Cardiac muscle cell (in vitro differentiated cells and primary cell): ENCODE results near the gene TOP2A. TPM values are rescaled to one million over a fixed set of nuclear protein-coding genes. Genes with fewer than 3 reads are reported as not detected.
A peak's percentile ranks its signal among the peaks of the same experiment; 100 is the strongest.

ENCODE experiments used
- DNase-seq, 2 donors: peaks; one replicate each; pipeline versions ENCODE4 v3.0.0 to v3.0.0-alpha.2; 2010 to 2017; ENCODE audit warnings: low read depth in 1 of 2, low spot score in 1 of 2
- H3K27ac ChIP-seq: fragments of 200-600 bp; sonication (generic); 2 replicates; pipeline ENCODE4 v1.5.1; 2016
- H3K27me3 ChIP-seq: fragments of 200-600 bp; sonication (generic); 2 replicates; pipeline ENCODE4 v1.6.0; 2016; ENCODE audit warnings: control low read depth
- H3K36me3 ChIP-seq: fragments of 200-600 bp; sonication (generic); 2 replicates; pipeline ENCODE4 v1.5.1; 2016; ENCODE audit warnings: control low read depth
- H3K4me1 ChIP-seq: fragments of 200-600 bp; sonication (generic); 2 replicates; pipeline ENCODE4 v1.8.1; 2017; ENCODE audit warnings: low read depth, mild to moderate bottlenecking, mixed run types
- H3K4me3 ChIP-seq: fragments of 200-600 bp; sonication (generic); 2 replicates; pipeline ENCODE4 v1.5.1; 2016; ENCODE audit warnings: mild to moderate bottlenecking
- H3K9me3 ChIP-seq: fragments of 200-600 bp; sonication (generic); 2 replicates; pipeline ENCODE4 v1.5.1; 2017; ENCODE audit warnings: low read depth, mild to moderate bottlenecking, control low read depth
- CTCF ChIP-seq: IDR thresholded peaks from 2 replicates; pipeline ENCODE4 v1.5.1; 2012; ENCODE audit warnings: low read depth, mild to moderate bottlenecking, low read length
- polyA plus RNA-seq: library from polyadenylated mRNA; unstranded; fragments of >200 nt; fragmentation: Nextera tagmentation; extraction: Ambion mirVana; gene quantifications from 2 replicates; pipeline ENCODE4 v1.2.1, GENCODE V29; 2016
- total RNA-seq: library from RNA; depleted of rRNA; stranded (reverse); fragments of >200 nt; gene quantifications from 2 replicates; pipeline ENCODE4 v1.2.3, GENCODE V29; 2016

Gene TOP2A
- total and polyA plus RNA-seq, 2 experiments from 2014 or later, result 21.7 to 127 TPM

DNA sequence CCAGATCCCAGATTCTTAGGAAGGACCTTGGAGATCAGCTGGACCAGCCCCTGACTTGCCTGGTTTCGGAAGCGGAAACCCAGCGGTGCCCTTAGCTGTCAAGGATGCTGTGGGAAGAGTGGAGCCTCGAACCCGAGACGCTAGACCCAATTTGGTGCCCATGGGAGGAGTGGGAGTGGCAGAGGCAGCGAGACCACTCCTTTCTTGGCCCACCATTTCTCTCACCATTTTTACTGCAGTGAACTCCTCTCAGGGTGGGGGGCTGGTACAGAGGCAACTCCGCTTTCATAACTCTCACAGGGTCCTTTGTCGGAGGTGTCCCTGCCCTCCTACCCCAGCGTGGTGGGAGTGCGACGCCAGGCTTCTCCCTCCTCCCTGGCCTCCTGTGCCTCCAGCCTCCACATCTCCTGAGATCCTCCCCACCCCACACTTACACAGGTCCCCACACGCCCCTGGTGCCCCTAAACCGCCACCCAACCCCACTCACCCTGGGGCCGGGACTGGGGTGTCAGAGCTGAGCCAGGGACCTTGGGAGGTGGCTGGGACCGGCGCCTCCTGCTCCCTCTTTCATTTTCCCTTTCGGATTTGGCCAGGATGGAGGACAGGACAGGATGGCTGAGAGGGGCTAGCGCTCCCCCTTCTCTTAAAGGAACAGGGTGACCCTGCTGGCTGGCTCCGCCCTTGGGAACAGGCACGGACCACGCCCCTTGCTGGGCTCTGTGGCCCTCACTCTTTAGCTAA, 53.4 kb downstream of the TOP2A start, which contains the start of gene GJD3:
Gene GJD3 (minus strand): TSS at position 617 of the 741 bp plus-strand sequence. CDS start 922 bp downstream, outside the sequence.
- H3K27ac ChIP-seq, result no peak within 1 kb of the TSS
- H3K27me3 ChIP-seq, result peaks cover 27% of the 10 kb centered on the region
- no peaks in the 10 kb centered on the region for H3K36me3 ChIP-seq
- peak within 1 kb of the TSS; percentile 51 for H3K4me3 ChIP-seq
- no peak for TF ChIP-seq CTCF
- peak in 1 of 2 donors; percentile 49 for DNase-seq
- no peaks in the 10 kb centered on the region for H3K4me1 ChIP-seq
- H3K9me3 ChIP-seq, result no peaks in the 10 kb centered on the region

DNA sequence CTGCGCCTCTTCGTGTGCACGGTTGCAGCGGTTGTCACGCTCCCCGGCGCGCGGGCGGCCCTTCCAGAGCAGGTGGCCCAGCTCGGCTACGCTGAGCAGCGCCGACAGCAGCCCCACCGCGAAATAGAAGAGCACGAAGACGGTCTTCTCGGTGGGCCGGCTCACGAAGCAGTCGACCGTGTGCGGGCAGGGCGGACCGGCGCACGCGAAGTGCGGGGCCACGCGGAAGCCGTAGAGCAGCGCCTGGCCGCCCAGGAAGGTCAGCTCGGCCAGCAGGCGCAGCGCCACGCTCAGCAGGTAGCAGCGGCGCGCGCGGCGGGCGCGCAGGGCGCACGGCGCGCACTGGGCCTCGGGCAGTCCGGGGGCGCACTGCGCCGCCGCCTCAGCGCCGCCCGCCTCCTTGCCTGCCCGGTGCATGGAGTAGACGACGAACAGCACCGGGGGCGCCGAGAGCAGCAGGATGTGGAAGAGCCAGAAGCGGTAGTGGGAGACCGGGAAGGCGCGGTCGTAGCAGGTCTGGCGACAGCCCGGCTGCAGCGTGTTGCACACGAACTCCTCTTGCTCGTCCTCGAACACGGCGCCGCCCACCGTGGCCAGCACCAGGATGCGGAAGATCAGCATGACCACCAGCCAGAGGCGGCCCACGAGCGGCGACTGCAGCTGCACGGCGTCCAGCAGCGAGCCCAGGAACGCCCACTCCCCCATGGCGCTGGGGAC, 54.4 kb downstream of the TOP2A start:
- H3K9me3 ChIP-seq, result no peaks in the 10 kb centered on the region
- TF ChIP-seq CTCF, result no peak
- H3K27ac ChIP-seq, result no peak overlapping the region
- no peaks in the 10 kb centered on the region for H3K36me3 ChIP-seq
- H3K27me3 ChIP-seq, result peaks cover 27% of the 10 kb centered on the region
- peak; percentile 54 to 58 for DNase-seq
- peak overlapping the region; percentile 51 for H3K4me3 ChIP-seq
- no peaks in the 10 kb centered on the region for H3K4me1 ChIP-seq

DNA sequence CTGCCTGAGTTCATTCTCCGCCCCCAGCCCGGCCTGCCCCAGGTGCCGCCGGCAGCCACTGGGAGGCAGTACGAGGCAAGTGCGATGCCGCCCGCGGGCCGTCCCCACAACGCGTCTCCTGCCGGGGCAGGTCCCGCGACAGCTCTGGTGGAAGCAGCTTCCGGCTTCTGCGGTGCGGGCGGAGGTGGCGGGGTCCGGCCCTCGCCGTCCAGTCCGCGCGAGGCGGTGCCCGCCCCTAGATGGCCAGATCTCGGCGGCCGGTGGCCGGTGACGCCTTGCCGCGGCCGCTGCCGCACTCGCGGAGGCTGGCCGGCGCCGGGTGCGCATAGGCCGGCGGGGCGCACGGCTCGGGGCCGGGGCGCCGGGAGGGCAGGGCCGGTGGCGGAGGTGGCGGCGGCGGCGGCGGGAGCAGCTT, 55.0 kb downstream of the TOP2A start:
- peak; percentile 80 to 89 for DNase-seq
- Histone ChIP-seq H3K4me1 (no peaks in the 10 kb centered on the region), H3K4me3 (peak overlapping the region; percentile 51), H3K27me3 (peaks cover 27% of the 10 kb centered on the region), H3K36me3 (no peaks in the 10 kb centered on the region), H3K9me3 (no peaks in the 10 kb centered on the region), H3K27ac (no peak overlapping the region)
- TF ChIP-seq CTCF, result peak; percentile 75

DNA sequence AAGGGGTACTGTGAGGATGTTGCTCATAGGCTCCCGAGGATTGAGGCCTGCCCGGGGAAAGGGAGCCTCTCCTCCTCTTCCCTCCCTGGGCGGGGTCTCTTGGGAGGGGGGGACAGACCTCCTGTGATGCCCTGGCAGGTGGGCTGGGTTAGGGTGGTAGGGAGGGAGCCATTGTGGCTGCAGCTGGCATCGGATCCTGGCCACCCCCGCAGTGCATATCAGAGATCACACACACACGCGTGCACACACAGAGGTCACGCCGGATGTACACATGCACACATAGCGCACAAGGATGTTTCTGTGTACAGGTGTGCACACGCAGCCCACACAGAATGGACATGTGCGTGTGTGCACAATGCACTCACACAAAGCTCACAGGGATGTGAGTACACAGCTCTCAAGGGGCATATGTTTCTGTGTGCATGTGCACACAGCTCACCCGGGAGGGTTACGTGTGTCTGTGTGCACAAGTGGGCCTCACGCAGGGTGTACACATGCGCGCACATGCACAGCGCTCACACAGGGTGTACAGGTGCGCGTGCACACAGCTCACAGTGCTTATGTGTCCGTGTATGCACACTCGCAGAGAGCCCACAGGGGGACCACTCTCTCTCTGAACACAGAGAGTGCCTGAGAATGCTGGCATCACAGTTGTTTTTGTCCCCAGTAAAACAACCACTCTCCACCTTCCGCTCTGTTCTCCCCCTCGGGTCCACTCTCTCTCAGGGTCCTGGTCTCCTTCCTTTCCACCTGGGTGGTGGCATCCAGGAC, 55.6 kb downstream of the TOP2A start:
- peak overlapping the region; percentile 51 for H3K4me3 ChIP-seq
- TF ChIP-seq CTCF, result no peak
- no peak overlapping the region for H3K27ac ChIP-seq
- H3K9me3 ChIP-seq, result no peaks in the 10 kb centered on the region
- H3K27me3 ChIP-seq, result peaks cover 27% of the 10 kb centered on the region
- DNase-seq, result no peak
- no peaks in the 10 kb centered on the region for H3K36me3 ChIP-seq
- H3K4me1 ChIP-seq, result no peaks in the 10 kb centered on the region

- no peak for DNase-seq
- no peak overlapping the region for H3K4me3 ChIP-seq
- H3K36me3 ChIP-seq, result peaks cover 2% of the 10 kb centered on the region
- H3K27ac ChIP-seq, result no peak overlapping the region
- no peak for TF ChIP-seq CTCF
- no peaks in the 10 kb centered on the region for H3K4me1 ChIP-seq
- H3K9me3 ChIP-seq, result no peaks in the 10 kb centered on the region
- peaks cover 27% of the 10 kb centered on the region for H3K27me3 ChIP-seq
Observed at GRCh38 chr17:40361063-40361924, 56.4 kb downstream of the TOP2A start.
